Measurements from ENCODE around the gene ACVR1B. TPM values are rescaled to one million over a fixed set of nuclear protein-coding genes. Genes with fewer than 3 reads are reported as not detected.

ACVR1B gene
- total and polyA plus RNA-seq, 2 donors (not counting 1 experiment from before 2014, with no cell fraction given) = 3.4 to 10.6 TPM

DNA sequence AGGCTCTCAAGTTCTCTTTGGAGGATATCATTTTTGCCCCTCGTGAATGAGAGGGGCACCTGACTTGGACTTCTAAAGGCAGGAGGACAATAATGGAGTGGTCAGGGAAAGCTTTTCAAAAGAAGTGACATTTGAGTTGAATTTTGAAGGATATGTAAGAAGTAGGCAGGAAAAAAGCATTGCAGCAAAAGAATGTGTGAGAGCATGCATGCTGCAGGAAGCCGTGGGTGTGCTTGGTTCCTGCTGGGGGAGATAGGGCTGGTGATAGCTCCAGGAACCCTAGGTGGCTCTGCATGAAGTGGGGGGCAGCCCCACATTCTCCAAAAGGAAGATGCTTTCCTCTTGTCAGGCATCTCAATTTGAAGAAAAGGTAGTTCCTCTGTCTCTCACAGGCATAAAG, 23.1 kb downstream of the ACVR1B start:
- intact Hi-C loops (cut with micrococcal nuclease) = loop anchor here (5.0 kb wide), 1 partner anchor 97 kb away; no protein-coding TSS in a partner anchor
- DNase-seq (no peak), ATAC-seq (ENCODE audit: low read depth) (no peak)
- Mint-ChIP-seq H3K9me3 (ENCODE audit: insufficient read depth) (no peaks in the 10 kb centered on the region), H3K4me3 (no peak overlapping the region), H3K27me3 (no peaks in the 10 kb centered on the region), H3K27ac (no peak overlapping the region), H3K4me1 (peaks cover 50% of the 10 kb centered on the region)
- Histone ChIP-seq H3K9me3 (ENCODE audit: control extremely low read depth in 1 of 3, control insufficient read depth in 2 of 3, insufficient read depth in 1 of 3, low read length in 2 of 3) (no peaks in the 10 kb centered on the region), H3K36me3 (replicated peaks in 1 of 2; ENCODE audit: control extremely low read depth in 1 of 2, control insufficient read depth in 1 of 2, extremely low read depth in 1 of 2, insufficient read depth in 2 of 2, low read length in 1 of 2) (no peaks in the 10 kb centered on the region), H2AFZ (ENCODE audit: insufficient read depth, low read depth, low read length, poor library complexity, severe bottlenecking) (no peak overlapping the region), H3K79me2 (ENCODE audit: control insufficient read depth, insufficient read depth, low read length) (no peaks in the 10 kb centered on the region), H4K20me1 (ENCODE audit: control insufficient read depth, insufficient read depth, low read length, poor library complexity, severe bottlenecking) (no peaks in the 10 kb centered on the region), H3K27ac (ENCODE audit: low read length in 2 of 2) (no peak overlapping the region), H3K9ac (ENCODE audit: low read length) (no peak overlapping the region), H3K4me1 (ENCODE audit: control insufficient read depth in 2 of 2, insufficient read depth in 2 of 2, low read length in 2 of 2) (peaks cover 47 to 48% of the 10 kb centered on the region in 2 donors), H3K4me2 (replicated peaks; ENCODE audit: low read depth, low read length, poor library complexity, severe bottlenecking) (no peak overlapping the region), H3K4me3 (ENCODE audit: control extremely low read depth in 1 of 5, extremely low read depth in 1 of 5, insufficient read depth in 1 of 5, low read depth in 2 of 5, low read length in 4 of 5) (no peak overlapping the region), H3K27me3 (replicated peaks in 1 of 4; ENCODE audit: control extremely low read depth in 1 of 4, control insufficient read depth in 3 of 4, insufficient read depth in 4 of 4, low read length in 3 of 4) (no peaks in the 10 kb centered on the region)
- ChIA-PET POLR2A (no interaction called here), CTCF (interaction anchor here (0.9 to 1.6 kb wide), 4 partner anchors 9 to 110 kb away, joined by 3 to 5 read pairs (median 3); no protein-coding TSS in a partner anchor)
- 31% methylated on average over 2 of the region's 2 CpGs for WGBS (ENCODE audit: insufficient coverage)
- TF ChIP-seq EZH2 (IDR thresholded peaks at IDR 0.05; ENCODE audit: borderline replicate concordance, insufficient read depth, low read depth, low read length, poor library complexity, severe bottlenecking) = no peak
- TF ChIP-seq, protein P1, sequence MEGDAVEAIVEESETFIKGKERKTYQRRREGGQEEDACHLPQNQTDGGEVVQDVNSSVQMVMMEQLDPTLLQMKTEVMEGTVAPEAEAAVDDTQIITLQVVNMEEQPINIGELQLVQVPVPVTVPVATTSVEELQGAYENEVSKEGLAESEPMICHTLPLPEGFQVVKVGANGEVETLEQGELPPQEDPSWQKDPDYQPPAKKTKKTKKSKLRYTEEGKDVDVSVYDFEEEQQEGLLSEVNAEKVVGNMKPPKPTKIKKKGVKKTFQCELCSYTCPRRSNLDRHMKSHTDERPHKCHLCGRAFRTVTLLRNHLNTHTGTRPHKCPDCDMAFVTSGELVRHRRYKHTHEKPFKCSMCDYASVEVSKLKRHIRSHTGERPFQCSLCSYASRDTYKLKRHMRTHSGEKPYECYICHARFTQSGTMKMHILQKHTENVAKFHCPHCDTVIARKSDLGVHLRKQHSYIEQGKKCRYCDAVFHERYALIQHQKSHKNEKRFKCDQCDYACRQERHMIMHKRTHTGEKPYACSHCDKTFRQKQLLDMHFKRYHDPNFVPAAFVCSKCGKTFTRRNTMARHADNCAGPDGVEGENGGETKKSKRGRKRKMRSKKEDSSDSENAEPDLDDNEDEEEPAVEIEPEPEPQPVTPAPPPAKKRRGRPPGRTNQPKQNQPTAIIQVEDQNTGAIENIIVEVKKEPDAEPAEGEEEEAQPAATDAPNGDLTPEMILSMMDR (IDR thresholded peaks at IDR 0.05) = no peak

GRCh38 chr12:51975196-51975595, 23.7 kb downstream of the ACVR1B start:
- H3K27ac Mint-ChIP-seq = no peak overlapping the region
- ChIA-PET POLR2A (no interaction called here), CTCF (interaction anchor here (1.0 to 2.1 kb wide), 5 partner anchors 9 to 109 kb away, joined by 3 to 5 read pairs (median 4); no protein-coding TSS in a partner anchor)
- WGBS (ENCODE audit: insufficient coverage) = 83% methylated on average over 5 of the region's 8 CpGs
- Histone ChIP-seq H3K4me3 (ENCODE audit: control extremely low read depth in 1 of 5, extremely low read depth in 1 of 5, insufficient read depth in 1 of 5, low read depth in 2 of 5, low read length in 4 of 5) (no peak overlapping the region), H4K20me1 (ENCODE audit: control insufficient read depth, insufficient read depth, low read length, poor library complexity, severe bottlenecking) (no peaks in the 10 kb centered on the region), H3K4me1 (ENCODE audit: control insufficient read depth in 2 of 2, insufficient read depth in 2 of 2, low read length in 2 of 2) (peaks cover 44 to 45% of the 10 kb centered on the region in 2 donors), H3K36me3 (replicated peaks in 1 of 2; ENCODE audit: control extremely low read depth in 1 of 2, control insufficient read depth in 1 of 2, extremely low read depth in 1 of 2, insufficient read depth in 2 of 2, low read length in 1 of 2) (no peaks in the 10 kb centered on the region), H2AFZ (ENCODE audit: insufficient read depth, low read depth, low read length, poor library complexity, severe bottlenecking) (no peak overlapping the region), H3K4me2 (replicated peaks; ENCODE audit: low read depth, low read length, poor library complexity, severe bottlenecking) (no peak overlapping the region), H3K79me2 (ENCODE audit: control insufficient read depth, insufficient read depth, low read length) (no peaks in the 10 kb centered on the region), H3K9ac (ENCODE audit: low read length) (no peak overlapping the region), H3K27ac (ENCODE audit: low read length in 2 of 2) (no peak overlapping the region), H3K27me3 (replicated peaks in 1 of 4; ENCODE audit: control extremely low read depth in 1 of 4, control insufficient read depth in 3 of 4, insufficient read depth in 4 of 4, low read length in 3 of 4) (no peaks in the 10 kb centered on the region), H3K9me3 (ENCODE audit: control extremely low read depth in 1 of 3, control insufficient read depth in 2 of 3, insufficient read depth in 1 of 3, low read length in 2 of 3) (no peaks in the 10 kb centered on the region)
- ATAC-seq (ENCODE audit: low read depth) = no peak
- no peaks in the 10 kb centered on the region for H3K9me3 Mint-ChIP-seq (ENCODE audit: insufficient read depth)
- intact Hi-C loops (cut with micrococcal nuclease) = no loop called here
- H3K27me3 Mint-ChIP-seq = no peaks in the 10 kb centered on the region
- H3K4me3 Mint-ChIP-seq = no peak overlapping the region
- TF ChIP-seq, protein P1 (IDR thresholded peaks at IDR 0.05) = no peak
- no peak for TF ChIP-seq EZH2 (IDR thresholded peaks at IDR 0.05; ENCODE audit: borderline replicate concordance, insufficient read depth, low read depth, low read length, poor library complexity, severe bottlenecking)
- H3K4me1 Mint-ChIP-seq = peaks cover 49% of the 10 kb centered on the region
- DNase-seq = no peak

Data from B cell (primary cell).